Smooth muscle cell (in vitro differentiated cells): Measurements from ENCODE around the gene CSNK1A1. TPM values are rescaled to one million over a fixed set of nuclear protein-coding genes. Genes with fewer than 3 reads are reported as not detected.
"Not testable (repeated sequence)": the region's sequence is repeated elsewhere in the genome, so short reads cannot be mapped to it uniquely, and the experiment has no call there.

Source experiments
- DNase-seq: peaks from one replicate; lab custom pipeline; 2025; ENCODE audit not compliant: unreplicated experiment; lab: John Stamatoyannopoulos, UW
- H2AFZ ChIP-seq: fragments of 200-600 bp; sonication (generic); 2 replicates; pipeline ENCODE4 v1.6.0; 2016; ENCODE audit warnings: antibody characterized with exemption, low read depth, mild to moderate bottlenecking
- H3F3A ChIP-seq: fragments of 200-600 bp; sonication (generic); 2 replicates; pipeline ENCODE4 v1.6.0; 2017; ENCODE audit warnings: antibody characterized with exemption, low read depth
- H3K27ac ChIP-seq: fragments of 200-600 bp; sonication (generic); 2 replicates; pipeline ENCODE4 v1.5.1; 2016; ENCODE audit warnings: low read depth, mild to moderate bottlenecking
- H3K27me3 ChIP-seq: fragments of 200-600 bp; sonication (generic); 2 replicates; pipeline ENCODE4 v1.6.1; 2016; ENCODE audit warnings: low read depth, mild to moderate bottlenecking
- H3K36me3 ChIP-seq: fragments of 200-600 bp; sonication (generic); 2 replicates; pipeline ENCODE4 v1.5.1; 2016; ENCODE audit warnings: low read depth
- H3K4me1 ChIP-seq: fragments of 200-600 bp; sonication (generic); 2 replicates; pipeline ENCODE4 v1.5.1; 2016; ENCODE audit warnings: low read depth
- H3K4me2 ChIP-seq: fragments of 200-600 bp; sonication (generic); 2 replicates; pipeline ENCODE4 v1.6.0; 2016; ENCODE audit warnings: mild to moderate bottlenecking
- H3K4me3 ChIP-seq: fragments of 200-600 bp; sonication (generic); 2 replicates; pipeline ENCODE4 v1.5.1; 2016; ENCODE audit warnings: mild to moderate bottlenecking
- H3K79me2 ChIP-seq: fragments of 200-600 bp; sonication (generic); 2 replicates; pipeline ENCODE4 v1.6.0; 2016; ENCODE audit warnings: low read depth, mild to moderate bottlenecking
- H3K9ac ChIP-seq: fragments of 200-600 bp; sonication (generic); 2 replicates; pipeline ENCODE4 v1.6.0; 2016; ENCODE audit warnings: low read depth
- H3K9me3 ChIP-seq: fragments of 200-600 bp; sonication (generic); replicated peaks from 2 replicates; pipeline ENCODE4 v1.5.1; 2016; ENCODE audit warnings: low read depth
- H4K20me1 ChIP-seq: fragments of 200-600 bp; sonication (generic); 2 replicates; pipeline ENCODE4 v1.6.0; 2016; ENCODE audit warnings: low read depth
- CTCF ChIP-seq: fragments of 200-600 bp; sonication (generic); IDR thresholded peaks from 2 replicates; pipeline ENCODE4 v1.5.1; 2017; ENCODE audit warnings: borderline replicate concordance, mild to moderate bottlenecking, antibody characterized with exemption; ENCODE audit not compliant: insufficient read depth, poor library complexity, severe bottlenecking
- WGBS: methylation state at CpG from one replicate; pipeline ENCODE4 v1.1.7; 2016; ENCODE audit warnings: low lambda C conversion rate; 5-methylcytosine and 5-hydroxymethylcytosine counted together
- polyA plus RNA-seq: library from polyadenylated mRNA; unstranded; fragments of >200 nt; fragmentation: Nextera tagmentation; extraction: Ambion mirVana; gene quantifications from 2 replicates; pipeline ENCODE4 v1.2.1, GENCODE V29; 2016
- total RNA-seq: library from RNA; depleted of rRNA; stranded (reverse); fragments of >200 nt; gene quantifications from 2 replicates; pipeline ENCODE4 v1.2.3, GENCODE V29; 2014

CSNK1A1 gene
- total and polyA plus RNA-seq, 2 experiments from 2014 or later, result 129 to 294 TPM

- Histone ChIP-seq H3K4me1 (peaks cover 6% of the 10 kb centered on the region), H3K9me3 (no peaks in the 10 kb centered on the region), H3K9ac (no peak overlapping the region), H3K79me2 (no peaks in the 10 kb centered on the region), H2AFZ (no peak overlapping the region), H3K4me3 (no peak overlapping the region), H3K36me3 (no peaks in the 10 kb centered on the region), H3K27me3 (peaks cover 5% of the 10 kb centered on the region), H3K27ac (no peak overlapping the region), H4K20me1 (no peaks in the 10 kb centered on the region), H3K4me2 (no peak overlapping the region), H3F3A (no peaks in the 10 kb centered on the region)
- no peak for TF ChIP-seq CTCF
- DNase-seq, result no peak
Measured at GRCh38 chr5:149572170-149572569, 20.9 kb upstream of the CSNK1A1 start.

- no peak for DNase-seq
- Histone ChIP-seq H3F3A (peaks cover 17% of the 10 kb centered on the region), H3K79me2 (no peaks in the 10 kb centered on the region), H3K4me1 (peaks cover 10% of the 10 kb centered on the region), H3K9me3 (no peaks in the 10 kb centered on the region), H2AFZ (no peak overlapping the region), H3K36me3 (no peaks in the 10 kb centered on the region), H4K20me1 (no peaks in the 10 kb centered on the region), H3K4me3 (no peak overlapping the region), H3K27me3 (no peaks in the 10 kb centered on the region), H3K4me2 (no peak overlapping the region), H3K27ac (no peak overlapping the region), H3K9ac (no peak overlapping the region)
- TF ChIP-seq CTCF, result no peak
- 97% methylated on average over 1 of the region's 1 CpG for WGBS
Measured at GRCh38 chr5:149567226-149567625, 16.0 kb upstream of the CSNK1A1 start.

- H3K79me2 ChIP-seq, H3K4me3 ChIP-seq, DNase-seq, H3K27me3 ChIP-seq, H2AFZ ChIP-seq, H3K9ac ChIP-seq, H4K20me1 ChIP-seq, H3K36me3 ChIP-seq, H3K9me3 ChIP-seq: not testable (repeated sequence)
- Histone ChIP-seq H3K4me1 (peaks cover 21% of the 10 kb centered on the region), H3K27ac (peak overlapping the region; percentile 96), H3F3A (peaks cover 33% of the 10 kb centered on the region), H3K4me2 (peak overlapping the region; percentile 64)
- peak; percentile 57 for TF ChIP-seq CTCF
- WGBS, result 56% methylated on average over 15 of the region's 15 CpGs
Measured at GRCh38 chr5:149564542-149565140, 13.4 kb upstream of the CSNK1A1 start.

- no peak for TF ChIP-seq CTCF
- no peaks in the 10 kb centered on the region for H3K9me3 ChIP-seq
- H3K79me2 ChIP-seq, result no peaks in the 10 kb centered on the region
- no peaks in the 10 kb centered on the region for H3K27me3 ChIP-seq
- H3K27ac ChIP-seq, result peak overlapping the region; percentile 96
- 4% methylated on average over 2 of the region's 2 CpGs for WGBS
- H3K4me2 ChIP-seq, result peak overlapping the region; percentile 74
- H4K20me1 ChIP-seq, result no peaks in the 10 kb centered on the region
- DNase-seq, result no peak
- peak overlapping the region; percentile 74 for H3K9ac ChIP-seq
- H3K4me1 ChIP-seq, result peaks cover 21% of the 10 kb centered on the region
- peaks cover 33% of the 10 kb centered on the region for H3F3A ChIP-seq
- H3K4me3 ChIP-seq, result no peak overlapping the region
- peak overlapping the region; percentile 56 for H2AFZ ChIP-seq
- H3K36me3 ChIP-seq, result no peaks in the 10 kb centered on the region
Measured at GRCh38 chr5:149563466-149563865, 12.2 kb upstream of the CSNK1A1 start.
